Neutrophil (primary cell): ENCODE measurements around the gene ALPL.
"Not testable (repeated sequence)": the region's sequence is repeated elsewhere in the genome, so short reads cannot be mapped to it uniquely, and the experiment has no call there.

Source experiments
- H3K27ac ChIP-seq: fragments of 200-600 bp; sonication (generic); 2 replicates; pipeline ENCODE4 v1.5.1; 2016; ENCODE audit warnings: mild to moderate bottlenecking, moderate library complexity
- H3K27me3 ChIP-seq: fragments of 200-600 bp; sonication (generic); 2 replicates; pipeline ENCODE4 v1.6.0; 2016; ENCODE audit warnings: mild to moderate bottlenecking
- H3K36me3 ChIP-seq: fragments of 200-600 bp; sonication (generic); 2 replicates; pipeline ENCODE4 v1.5.1; 2017
- H3K4me1 ChIP-seq, 2 experiments: fragments of 200-600 bp in 1 of 2; sonication (generic) in 1 of 2; 1 replicate in 1 of 2; 2 replicates in 1 of 2; pipeline versions ENCODE4 v1.5.1 to v1.6.1; 2013 to 2016; ENCODE audit warnings: low read depth in 1 of 2, low read length in 1 of 2, mild to moderate bottlenecking in 1 of 2, moderate library complexity in 1 of 2; ENCODE audit not compliant: control insufficient read depth in 1 of 2, insufficient read depth in 1 of 2
- H3K4me3 ChIP-seq, 2 experiments: fragments of 200-600 bp in 1 of 2; sonication (generic) in 1 of 2; 1 replicate in 1 of 2; 2 replicates in 1 of 2; pipeline ENCODE4 v1.5.1; 2013 to 2016; ENCODE audit warnings: low read depth in 1 of 2, low read length in 1 of 2, mild to moderate bottlenecking in 1 of 2, moderate library complexity in 1 of 2
- H3K9me3 ChIP-seq: fragments of 200-600 bp; sonication (generic); 2 replicates; pipeline ENCODE4 v1.5.1; 2016
- TF ChIP-seq, protein P1 (sequence below): fragments of 200-600 bp; sonication (generic); IDR thresholded peaks from 2 replicates; pipeline ENCODE4 v1.5.1; 2016; ENCODE audit warnings: antibody characterized with exemption

The ALPL gene

DNA sequence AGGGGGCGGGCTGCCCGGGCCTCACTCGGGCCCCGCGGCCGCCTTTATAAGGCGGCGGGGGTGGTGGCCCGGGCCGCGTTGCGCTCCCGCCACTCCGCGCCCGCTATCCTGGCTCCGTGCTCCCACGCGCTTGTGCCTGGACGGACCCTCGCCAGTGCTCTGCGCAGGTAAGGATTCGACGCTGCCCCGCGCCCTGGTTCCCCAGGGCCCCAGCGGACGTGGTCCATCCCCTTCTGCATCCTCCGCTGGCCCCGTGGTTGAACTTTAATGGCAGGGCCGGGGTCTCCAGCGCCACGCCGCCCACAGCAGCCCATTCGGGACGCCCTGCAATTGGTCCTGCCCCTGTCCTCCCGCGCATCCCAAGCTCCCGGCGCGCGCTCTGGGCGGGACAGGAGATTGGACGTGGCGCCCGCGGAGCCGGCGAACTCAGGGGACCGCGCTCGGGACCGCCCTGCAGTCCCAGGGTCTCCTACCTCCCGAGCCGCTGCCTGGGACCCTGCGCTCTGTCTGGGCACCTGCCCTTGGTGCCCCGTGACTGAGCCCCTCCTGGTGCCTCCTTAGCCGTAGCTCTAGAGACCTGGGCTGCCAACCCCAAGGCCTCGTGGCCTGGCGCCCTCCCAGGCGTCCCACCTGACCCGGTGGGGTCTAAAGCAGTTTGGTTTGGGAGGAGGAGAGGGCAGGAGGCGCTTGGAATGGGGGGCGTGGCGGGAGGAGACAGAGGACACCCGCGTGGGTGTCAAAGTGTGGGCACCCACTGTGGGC, at the start of gene ALPL:
Gene ALPL, plus strand, starts transcription at position 73 of the 762 bp plus-strand sequence. CDS start 44,659 bp downstream, outside the sequence.
- TF ChIP-seq, protein P1, sequence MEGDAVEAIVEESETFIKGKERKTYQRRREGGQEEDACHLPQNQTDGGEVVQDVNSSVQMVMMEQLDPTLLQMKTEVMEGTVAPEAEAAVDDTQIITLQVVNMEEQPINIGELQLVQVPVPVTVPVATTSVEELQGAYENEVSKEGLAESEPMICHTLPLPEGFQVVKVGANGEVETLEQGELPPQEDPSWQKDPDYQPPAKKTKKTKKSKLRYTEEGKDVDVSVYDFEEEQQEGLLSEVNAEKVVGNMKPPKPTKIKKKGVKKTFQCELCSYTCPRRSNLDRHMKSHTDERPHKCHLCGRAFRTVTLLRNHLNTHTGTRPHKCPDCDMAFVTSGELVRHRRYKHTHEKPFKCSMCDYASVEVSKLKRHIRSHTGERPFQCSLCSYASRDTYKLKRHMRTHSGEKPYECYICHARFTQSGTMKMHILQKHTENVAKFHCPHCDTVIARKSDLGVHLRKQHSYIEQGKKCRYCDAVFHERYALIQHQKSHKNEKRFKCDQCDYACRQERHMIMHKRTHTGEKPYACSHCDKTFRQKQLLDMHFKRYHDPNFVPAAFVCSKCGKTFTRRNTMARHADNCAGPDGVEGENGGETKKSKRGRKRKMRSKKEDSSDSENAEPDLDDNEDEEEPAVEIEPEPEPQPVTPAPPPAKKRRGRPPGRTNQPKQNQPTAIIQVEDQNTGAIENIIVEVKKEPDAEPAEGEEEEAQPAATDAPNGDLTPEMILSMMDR = no peak
- peak within 1 kb of the TSS; percentile 78 to 81 for H3K4me3 ChIP-seq
- peak within 1 kb of the TSS; percentile 42 for H3K27ac ChIP-seq
- H3K27me3 ChIP-seq = peaks cover 92% of the 10 kb centered on the region
- no peaks in the 10 kb centered on the region for H3K36me3 ChIP-seq
- no peaks in the 10 kb centered on the region for H3K9me3 ChIP-seq
- peaks cover 36 to 52% of the 10 kb centered on the region in 2 experiments for H3K4me1 ChIP-seq

DNA sequence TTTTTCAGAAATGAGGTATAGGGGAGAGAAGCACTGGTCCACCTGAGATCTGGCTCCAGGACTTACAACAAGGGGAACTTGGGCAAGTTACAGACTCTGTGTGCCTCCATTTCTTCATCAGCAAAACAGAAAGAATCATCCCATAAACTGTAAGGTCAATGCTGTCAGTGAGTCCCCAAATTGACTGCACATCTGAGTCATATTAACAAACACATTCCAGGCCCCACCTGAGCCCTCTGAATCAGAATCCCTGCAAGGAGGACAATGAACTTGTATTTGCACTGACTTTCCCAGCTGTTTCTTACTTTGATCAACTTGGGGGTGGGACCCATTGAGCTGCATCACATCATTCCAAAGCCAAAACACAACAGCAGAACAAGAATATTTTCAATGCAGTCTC, 44.1 kb upstream of the ALPL start:
- not testable (repeated sequence) for H3K4me3 ChIP-seq, H3K36me3 ChIP-seq, H3K27ac ChIP-seq, H3K9me3 ChIP-seq, H3K27me3 ChIP-seq
- peaks cover 0 to 12% of the 10 kb centered on the region in 2 experiments for H3K4me1 ChIP-seq

DNA sequence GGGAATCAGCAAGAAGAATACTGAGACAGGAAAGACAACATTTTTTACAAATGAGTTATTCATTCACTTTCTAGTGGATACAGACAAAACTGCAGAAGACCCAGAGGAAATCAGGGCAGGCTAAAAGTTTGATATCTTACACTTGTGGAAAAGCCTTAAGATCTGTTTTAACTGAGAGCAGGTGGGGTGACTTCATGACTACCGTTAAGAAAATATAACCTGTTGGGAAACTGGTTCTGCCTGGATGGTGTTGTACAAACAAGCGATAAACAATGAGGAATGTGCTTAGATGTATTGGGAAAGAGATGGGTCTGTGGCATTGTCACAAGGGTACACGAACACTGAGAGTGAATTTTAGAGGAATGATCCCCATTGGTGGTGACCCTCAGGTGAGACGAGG, 41.3 kb upstream of the ALPL start:
- not testable (repeated sequence) for H3K4me3 ChIP-seq, H3K9me3 ChIP-seq, H3K36me3 ChIP-seq, H3K27ac ChIP-seq, H3K27me3 ChIP-seq
- peaks cover 0 to 12% of the 10 kb centered on the region in 2 experiments for H3K4me1 ChIP-seq

DNA sequence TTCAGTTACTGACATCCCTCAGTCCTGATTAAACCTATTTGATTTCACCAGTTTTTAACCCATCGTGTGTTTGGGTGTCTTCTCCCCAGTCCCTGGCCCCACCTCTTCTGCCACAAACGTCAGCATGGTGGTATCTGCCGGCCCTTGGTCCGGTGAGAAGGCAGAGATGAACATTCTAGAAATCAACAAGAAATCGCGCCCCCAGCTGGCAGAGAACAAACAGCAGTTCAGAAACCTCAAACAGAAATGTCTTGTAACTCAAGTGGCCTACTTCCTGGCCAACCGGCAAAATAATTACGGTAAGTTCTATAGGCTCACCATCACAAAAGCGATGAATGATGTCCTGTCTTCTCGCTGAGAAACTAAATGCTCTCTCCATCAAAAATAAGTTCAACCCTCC, 40.6 kb upstream of the ALPL start:
- Histone ChIP-seq H3K9me3 (no peaks in the 10 kb centered on the region), H3K4me1 (peaks cover 0 to 12% of the 10 kb centered on the region in 2 experiments), H3K27me3 (no peaks in the 10 kb centered on the region), H3K36me3 (no peaks in the 10 kb centered on the region), H3K27ac (no peak overlapping the region), H3K4me3 (no peak overlapping the region)
- TF ChIP-seq, protein P1 = no peak

DNA sequence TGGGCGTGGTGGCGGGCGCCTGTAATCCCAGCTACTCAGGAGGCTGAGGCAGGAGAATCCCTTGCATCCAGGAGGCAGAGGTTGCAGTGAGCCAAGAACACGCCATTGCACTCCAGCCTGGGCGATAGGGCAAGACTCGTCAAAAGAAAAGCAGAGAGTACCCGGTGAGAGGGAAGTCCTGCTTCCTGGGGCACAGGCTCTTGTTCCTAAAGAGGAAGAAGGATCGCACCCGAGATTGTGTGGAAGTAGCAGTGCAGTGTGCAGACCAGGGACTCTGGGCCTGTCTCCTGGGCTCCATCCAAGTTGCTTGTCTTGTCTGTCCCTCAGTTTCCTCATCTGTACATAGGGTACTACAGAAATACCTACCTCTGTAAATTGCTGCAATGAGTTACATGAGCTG, 39.6 kb upstream of the ALPL start:
- Histone ChIP-seq H3K4me3 (no peak overlapping the region), H3K27ac (no peak overlapping the region), H3K27me3 (no peaks in the 10 kb centered on the region), H3K4me1 (peaks cover 0 to 12% of the 10 kb centered on the region in 2 experiments), H3K36me3 (no peaks in the 10 kb centered on the region), H3K9me3 (no peaks in the 10 kb centered on the region)
- TF ChIP-seq, protein P1 = no peak

DNA sequence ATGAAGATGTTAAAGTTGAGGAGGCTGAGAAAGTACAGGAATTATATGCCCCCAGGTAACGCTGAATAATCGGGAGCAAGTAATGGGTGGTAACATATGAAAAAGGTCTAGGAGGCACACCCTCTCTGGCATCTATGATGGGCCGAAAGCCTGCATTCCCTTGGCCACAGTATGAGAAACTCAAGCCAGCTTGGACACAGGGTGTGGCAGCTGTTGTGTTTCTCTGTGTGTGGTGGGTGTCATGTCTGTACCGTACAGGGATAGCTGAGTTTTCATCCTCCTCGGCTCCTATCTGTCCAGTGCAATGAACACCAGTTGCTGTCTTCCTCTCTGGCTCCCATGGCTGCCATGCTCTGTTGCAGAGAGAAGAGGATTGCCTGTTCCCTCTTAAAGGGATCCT, 36.4 kb upstream of the ALPL start:
- H3K36me3 ChIP-seq = no peaks in the 10 kb centered on the region
- H3K4me3 ChIP-seq = no peak overlapping the region
- no peak overlapping the region for H3K27ac ChIP-seq
- H3K9me3 ChIP-seq = no peaks in the 10 kb centered on the region
- H3K4me1 ChIP-seq = peaks cover 0 to 12% of the 10 kb centered on the region in 2 experiments
- no peaks in the 10 kb centered on the region for H3K27me3 ChIP-seq
- TF ChIP-seq, protein P1 = no peak
